HG03108 (cell line): ENCODE measurements around the gene PGF.
"Not testable (repeated sequence)": the region's sequence is repeated elsewhere in the genome, so short reads cannot be mapped to it uniquely, and the experiment has no call there.

Experiments
- ATAC-seq: cut with Tn5 transposase; IDR thresholded peaks from one replicate; pipeline ENCODE4 v1.9.1; 2021; ENCODE audit warnings: moderate library complexity; ENCODE audit not compliant: unreplicated experiment

Gene PGF

DNA sequence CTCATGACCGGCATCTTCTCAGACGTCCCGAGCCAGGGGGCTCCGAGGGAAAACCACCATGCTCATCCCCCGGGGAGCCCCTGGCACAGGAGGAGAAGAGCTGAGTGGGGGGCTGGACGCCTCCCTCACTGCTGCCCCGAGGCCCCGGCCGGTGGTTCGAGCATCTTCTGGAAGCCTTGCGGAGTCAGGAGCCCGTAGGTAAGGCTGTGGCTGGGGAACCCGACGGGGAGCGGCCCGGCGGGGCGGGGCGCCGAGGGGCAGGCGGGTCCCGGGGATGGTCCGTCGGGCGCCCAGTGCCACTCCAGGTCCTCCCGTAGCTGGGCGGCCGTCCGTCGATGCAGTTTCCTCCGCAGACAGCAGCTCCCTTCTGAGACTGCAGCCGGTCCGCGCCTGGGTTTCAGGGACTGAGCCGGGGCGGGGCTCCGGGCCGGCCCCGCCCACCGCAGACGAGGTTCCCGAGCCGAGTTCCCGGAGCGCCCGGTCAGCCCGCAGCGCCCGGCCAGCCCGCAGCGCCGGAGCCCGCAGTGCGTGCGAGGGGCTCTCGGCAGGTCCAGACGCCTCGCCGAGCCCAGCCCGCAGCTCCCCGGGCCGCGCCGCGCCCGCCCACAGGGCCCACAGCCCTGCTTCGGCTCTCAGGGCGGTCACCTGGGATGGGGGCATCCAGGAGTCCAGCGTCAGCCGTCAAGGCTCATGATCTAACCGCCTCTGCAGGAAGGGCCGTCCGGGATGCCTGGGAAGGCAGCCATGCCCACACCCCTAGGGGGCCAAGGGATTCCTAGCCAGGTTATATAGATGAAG lies at the start of gene PGF:
TSS of gene PGF (minus strand) at position 369 of the 798 bp plus-strand sequence. CDS start at position 14, 355 bp downstream.
- ATAC-seq = no peak

DNA sequence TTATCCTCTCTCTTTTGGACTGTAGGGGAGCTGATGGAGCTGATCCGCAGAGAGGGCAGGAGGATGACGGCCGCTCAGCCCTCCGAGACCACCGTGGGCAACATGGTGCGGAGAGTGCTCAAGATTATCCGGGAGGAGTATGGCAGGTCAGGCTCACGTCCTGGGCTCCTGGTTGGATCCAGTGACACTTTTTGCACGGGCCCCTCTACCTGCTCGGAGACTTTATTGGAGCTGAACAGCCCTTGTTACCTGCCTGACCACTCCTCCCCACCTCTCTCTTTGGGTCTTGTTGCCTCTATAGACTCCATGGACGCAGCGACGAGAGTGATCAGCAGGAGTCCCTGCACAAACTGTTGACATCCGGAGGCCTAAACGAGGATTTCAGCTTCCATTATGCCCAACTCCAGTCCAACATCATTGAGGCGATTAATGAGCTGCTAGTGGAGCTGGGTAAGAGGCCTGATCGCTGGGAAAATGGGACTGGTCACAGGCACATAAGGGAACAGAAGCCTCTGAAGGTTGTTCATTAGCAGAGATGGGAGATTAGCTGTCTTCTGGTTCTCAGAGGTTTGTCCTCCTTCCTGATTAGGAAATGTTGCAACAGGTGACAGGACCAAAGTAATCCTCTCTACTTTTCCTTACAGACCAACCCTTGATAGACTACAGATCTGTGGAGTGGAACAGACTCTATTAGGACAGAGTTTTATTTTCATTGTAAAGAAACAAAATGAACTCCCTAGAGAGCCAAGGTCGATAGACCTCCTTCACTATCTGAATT lies 48.0 kb upstream of the PGF start:
- no peak for ATAC-seq

DNA sequence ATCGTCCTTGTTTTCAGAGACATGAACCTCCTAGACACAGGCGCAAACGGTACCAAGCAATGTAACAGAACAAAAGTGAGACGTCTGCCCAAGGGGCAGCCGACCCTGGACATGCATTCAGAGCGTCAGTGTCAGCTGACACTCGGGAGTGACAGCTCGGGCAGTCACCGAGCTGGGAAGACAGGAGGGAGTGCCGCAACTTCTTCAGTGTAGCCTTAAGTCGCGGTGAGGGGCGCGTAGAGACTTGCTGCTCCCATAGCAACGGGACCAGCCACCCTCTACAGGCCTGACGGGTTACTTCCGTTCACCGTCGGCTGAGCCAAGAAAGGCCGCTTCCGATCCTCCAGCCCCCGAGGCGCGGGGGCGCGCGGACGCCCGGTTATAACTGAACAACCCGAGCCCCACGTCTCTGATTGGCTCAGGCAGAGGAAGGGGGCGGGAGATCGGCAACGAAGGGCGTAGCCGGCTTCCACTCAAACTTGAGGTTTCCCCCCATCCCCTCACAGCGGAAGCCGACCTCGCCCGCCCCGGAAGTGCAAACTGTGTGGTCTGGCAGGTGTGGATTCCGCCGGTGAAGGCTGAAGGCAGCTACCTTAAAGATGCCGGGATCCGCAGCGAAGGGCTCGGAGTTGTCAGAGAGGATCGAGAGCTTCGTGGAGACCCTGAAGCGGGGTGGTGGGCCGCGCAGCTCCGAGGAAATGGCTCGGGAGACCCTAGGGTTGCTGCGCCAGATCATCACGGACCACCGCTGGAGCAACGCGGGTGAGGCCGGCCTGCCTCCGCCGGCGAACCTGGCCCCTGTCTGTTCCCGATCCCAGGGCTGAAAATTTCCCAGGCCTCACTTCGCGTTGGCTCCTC lies 47.2 kb upstream of the PGF start, which contains the start of gene EIF2B2:
TSS of gene EIF2B2 (plus strand) at position 530 of the 858 bp plus-strand sequence. CDS start at position 600, 70 bp downstream.
- ATAC-seq = peak; percentile 96

DNA sequence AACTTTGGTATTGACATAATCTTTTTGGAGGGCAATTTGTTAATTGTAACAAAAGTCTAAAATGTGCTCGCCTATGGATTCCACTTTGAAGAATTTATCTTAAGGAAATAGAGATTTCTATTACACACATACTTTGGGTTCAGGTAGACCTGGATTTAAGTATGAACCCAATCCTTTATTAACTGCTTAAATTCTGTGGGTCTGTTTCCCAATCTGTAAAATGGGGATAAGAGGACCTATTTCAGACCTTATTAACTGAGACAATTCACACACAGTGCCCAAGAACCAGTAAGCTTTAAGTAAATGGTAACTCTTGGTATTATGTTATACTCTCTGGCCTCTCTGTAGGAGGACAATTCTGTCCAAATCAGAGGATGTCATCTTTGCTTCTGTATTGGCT lies 46.5 kb upstream of the PGF start:
- ATAC-seq = no peak

DNA sequence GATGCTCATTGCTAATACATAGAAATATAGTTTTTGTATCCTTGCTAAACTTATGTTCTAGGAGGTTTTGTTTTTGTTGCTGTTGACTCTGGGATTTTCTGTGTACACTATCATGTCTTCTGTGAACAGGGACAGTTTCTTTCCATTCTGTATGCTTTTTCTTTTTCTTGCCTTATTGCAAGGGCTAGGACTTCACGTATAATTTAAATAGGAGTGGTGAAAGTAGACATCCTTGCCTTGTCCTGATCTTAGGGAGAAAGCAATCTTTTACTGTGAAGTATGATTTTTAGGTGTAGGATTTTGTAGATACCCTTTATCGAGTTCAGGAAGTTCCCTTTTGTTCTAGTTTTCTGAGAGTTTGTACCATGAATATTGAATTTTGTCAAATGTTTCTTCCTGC lies 45.9 kb upstream of the PGF start:
- no peak for ATAC-seq

DNA sequence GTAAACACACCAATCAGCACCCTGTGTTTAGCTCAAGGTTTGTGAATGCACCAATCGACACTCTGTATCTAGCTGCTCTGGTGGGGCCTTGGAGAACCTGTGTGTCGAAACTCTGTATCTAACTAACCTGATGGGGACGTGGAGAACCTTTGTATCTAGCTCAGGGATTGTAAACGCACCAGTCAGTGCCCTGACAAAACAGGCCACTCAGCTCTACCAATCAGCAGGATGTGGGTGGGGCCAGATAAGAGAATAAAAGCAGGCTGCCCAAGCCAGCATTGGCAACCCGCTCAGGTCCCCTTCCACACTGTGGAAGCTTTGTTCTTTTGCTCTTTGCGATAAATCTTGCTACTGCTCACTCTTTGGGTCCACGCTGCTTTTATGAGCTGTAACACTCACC lies 40.4 kb upstream of the PGF start:
- not testable (repeated sequence) for ATAC-seq

DNA sequence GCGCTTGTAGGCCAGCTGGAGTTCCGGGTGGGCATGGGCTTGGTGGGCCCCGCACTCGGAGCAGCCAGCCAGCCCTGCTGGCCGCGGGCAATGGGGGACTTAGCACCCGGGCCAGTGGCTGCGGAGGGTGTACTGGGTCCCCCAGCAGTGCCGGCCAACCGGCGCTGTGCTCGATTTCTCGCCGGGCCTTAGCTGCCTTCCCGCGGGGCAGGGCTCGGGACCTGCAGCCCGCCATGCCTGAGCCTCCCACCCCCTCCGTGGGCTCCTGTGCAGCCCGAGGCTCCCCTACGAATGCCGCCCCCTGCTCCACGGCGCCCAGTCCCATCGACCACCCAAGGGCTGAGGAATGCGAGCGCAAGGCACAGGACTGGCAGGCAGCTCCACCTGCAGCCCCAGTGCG lies 38.8 kb upstream of the PGF start:
- ATAC-seq = not testable (repeated sequence)

DNA sequence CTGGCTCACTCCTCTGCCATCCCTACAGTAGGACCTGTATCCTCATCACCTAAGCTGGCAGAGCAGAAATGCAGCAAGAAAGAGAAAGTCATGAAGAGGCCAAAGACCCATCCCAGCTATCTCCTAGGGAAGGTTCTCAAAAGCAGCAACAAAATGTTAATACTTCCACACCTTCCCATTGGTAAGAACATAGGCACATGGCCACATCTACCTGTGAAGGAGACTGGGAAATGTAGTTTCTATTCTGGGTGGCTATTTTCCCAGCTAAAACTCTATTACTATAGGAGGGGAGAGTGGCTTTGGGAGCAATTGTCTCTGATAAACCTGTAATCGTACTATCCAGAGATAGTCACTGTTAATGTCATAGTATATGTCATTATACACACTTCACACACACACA lies 33.6 kb upstream of the PGF start:
- ATAC-seq = no peak

DNA sequence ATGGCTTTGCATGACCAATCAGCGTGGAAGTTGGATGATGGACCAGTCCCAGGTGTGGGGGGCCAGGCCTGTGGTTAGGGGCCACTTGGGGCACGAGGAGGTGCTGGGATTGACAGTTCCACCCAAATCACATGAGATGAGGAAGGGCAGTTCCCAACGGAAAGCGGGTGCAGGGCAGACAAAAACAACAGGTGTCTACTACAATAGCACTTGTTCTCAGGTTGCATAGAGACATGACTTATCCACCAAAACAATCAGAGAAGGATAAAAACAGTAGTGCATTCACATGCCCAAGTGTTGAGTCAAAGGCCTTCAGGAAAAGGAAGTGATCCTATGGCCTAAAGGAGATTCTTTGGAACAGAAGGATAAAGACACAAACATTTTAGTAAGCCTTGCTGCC lies 32.7 kb upstream of the PGF start:
- no peak for ATAC-seq

DNA sequence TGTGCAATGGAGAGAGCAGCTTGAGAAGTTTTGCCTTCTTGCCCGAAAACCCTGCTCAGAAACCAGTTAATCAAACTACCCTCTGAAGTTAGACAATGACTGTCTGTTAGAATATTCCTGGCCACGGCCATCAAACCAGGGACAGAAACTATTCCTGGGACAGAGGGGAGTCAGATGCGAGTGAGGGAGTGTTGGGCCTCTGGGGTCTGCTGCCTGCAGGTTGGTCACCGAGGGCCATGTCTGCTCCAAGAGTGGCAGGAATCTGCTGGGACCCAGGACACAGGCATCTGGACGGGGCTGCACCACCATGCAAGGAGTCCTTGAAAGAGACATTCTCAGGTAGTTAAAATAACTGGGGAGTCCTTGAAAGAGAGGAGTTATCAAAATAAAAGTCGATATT lies 30.4 kb upstream of the PGF start:
- ATAC-seq = no peak

DNA sequence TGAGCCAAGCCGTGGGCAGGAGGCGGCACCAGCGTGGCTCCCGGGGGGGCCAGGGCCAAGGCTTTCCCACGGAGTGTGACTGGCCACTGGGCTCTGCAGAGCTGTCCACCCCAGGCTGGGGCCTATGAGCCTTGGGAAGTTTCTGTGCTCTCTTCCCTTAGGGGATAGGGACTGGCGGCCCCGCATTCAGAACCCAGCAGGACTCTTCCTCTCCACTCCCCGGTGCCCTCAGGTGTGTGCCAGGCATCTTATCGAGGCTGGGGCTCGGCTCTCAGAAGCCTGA lies 29.6 kb upstream of the PGF start:
- no peak for ATAC-seq

DNA sequence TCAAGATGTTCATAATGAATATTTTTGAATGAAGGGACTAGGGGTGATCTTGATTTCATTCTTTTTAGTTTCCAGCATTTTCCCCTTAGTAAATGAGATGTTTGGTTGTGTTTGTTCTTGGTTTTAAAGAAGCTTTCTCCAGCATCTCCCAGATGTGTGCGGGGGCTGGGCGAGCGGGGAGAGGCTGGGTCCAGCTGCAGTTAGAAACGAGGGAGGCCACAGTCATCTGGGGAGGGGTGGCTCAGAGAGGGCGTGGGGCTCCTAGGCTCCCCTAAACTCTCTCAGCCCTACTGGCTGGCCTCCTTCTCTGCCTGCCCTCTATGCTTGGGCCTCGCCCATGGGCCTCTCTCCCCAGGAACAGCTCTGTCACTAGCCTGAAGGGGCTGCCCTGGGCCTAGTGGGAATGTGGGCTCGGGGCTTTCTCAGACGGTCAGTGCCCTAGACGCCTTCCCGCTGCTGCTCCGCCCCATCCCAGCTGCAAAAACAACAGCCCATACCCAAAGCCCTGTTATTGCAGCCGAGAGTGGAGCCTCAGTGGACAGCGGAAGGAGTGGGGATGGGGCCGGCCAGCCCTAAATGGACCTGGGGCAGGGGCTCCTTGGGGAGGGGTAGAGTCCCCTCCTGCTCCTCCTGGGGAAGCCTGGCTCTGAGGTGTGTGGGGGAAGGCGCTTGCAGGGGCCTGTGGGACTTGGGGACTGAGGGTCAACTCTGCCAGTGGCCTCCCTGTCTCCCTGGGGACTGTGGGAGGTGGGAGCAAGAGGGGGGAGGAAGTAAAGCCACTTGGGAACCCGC lies 29.0 kb upstream of the PGF start:
- no peak for ATAC-seq

DNA sequence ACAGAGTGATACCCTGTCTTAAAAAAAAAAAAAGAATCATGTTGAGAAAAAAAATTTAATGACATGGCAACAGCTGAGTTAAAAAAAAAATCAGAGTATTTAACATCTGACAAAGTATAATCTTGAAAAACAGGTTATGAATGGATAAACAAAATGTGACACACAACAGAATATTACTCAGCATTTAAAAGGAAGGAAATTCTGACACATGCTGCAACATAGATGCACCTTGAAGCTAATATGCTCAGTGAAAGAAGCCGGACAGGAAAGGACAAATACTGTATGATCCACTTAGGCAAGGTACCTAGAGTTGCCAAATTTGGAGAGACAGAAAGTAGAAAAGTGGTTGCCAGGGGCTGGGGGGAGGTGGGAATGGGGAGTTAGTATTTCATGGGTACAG lies 27.9 kb upstream of the PGF start:
- ATAC-seq = no peak

DNA sequence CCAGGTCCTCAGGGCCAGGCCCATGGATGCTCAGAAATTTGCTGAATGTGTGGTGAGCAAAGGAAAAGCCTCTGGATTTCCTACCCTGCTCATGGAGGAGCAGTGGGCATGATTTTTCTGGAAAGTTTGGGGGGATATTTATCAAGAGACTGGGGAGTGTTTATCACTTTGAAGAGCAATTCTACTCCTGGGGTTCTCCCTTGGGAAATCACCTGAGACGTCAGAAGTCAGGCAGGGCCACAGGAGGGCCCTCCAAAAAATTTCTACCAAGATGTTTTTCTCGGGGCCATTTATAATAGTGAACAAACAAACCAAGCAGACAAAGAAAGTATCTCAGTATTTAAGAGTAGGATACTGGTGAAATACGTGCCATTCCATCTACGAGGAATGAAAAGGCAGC lies 27.3 kb upstream of the PGF start:
- ATAC-seq = no peak

DNA sequence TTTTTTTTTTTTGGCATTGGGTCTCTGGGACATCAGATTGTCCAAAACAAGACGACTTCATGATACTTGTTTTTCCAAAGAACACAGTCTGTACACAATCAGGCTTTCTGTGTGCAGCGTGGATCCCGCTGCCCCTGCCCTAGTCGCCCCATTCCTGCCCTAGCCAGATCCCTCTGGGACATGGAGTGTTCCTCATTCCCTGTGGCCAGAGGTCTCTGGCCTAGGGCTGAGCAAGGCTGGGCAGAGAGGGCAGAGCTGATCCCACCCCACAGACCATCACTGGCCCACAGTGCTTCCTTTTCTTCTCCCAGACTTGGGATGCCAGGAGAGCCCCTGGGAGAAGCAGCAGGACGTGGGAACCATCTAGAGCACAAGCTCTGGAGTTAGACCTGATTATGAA lies 26.4 kb upstream of the PGF start:
- ATAC-seq = no peak

DNA sequence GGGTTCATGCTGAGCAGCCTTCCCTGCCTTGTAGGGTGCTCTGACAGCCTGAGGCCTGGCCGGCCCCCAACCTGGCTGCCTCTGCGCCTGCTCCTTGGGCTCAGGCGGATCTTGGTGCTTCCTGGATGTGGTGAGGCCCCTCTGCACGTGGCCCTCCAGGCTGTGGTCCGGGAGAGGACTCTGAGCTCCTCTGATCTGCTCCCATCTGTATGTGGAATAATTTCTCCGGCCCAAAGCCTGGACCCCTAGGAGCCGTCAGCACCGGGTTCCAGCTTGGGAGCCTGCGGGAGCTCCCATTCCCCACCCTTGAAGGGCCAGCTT lies 26.0 kb upstream of the PGF start:
- ATAC-seq = no peak

DNA sequence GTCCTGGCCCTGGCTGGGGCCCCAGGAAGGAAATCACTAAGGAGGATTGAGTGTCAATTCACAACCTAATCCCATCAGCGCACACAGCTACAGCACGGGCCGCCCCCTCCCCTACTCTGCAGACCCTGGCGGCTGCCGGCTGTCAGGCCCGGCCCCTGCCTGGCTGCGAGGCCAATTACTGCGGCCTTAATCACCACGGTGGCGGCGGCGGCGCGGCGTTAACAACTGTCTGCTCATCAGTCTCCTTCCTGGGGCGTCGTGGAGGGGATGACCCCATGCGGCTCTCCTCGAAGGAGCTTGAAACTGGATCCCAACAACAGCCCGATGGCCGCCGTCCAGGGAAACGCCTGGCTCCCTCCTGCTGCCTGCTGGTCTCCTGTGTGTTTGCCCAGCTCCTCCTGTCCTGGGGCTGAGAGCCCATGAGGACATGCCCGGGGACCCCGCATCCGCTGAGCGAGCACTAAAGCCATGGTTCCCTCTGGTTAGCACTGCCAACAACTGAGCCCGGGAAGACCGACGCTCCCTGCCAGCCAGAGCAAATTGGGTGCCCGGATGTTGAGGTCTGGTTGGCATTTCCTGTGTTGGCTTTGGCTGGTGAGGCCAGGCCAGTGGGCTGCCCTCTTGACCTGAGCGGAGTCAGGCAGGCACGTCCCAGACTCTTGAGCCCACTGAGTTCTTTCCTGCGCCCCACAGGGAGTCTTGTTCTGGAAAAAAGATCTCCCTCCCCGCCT lies 25.5 kb upstream of the PGF start:
- no peak for ATAC-seq

DNA sequence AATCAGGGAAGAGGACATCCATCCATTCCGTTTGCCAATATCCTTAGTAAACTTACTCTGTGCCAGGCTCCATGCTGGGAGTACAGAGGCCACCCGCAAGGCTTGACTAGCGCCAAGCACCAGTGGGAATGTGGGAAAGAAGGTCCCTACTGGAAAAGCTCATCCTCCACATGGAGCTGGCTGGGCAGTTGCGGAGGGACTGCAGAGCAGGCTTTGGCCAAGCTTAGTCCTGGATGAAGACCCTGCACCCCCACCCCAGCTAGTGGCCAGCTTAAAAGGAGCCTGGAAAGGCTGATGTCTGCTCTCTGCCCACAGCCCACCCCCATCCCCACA lies 25.0 kb upstream of the PGF start:
- ATAC-seq = no peak

DNA sequence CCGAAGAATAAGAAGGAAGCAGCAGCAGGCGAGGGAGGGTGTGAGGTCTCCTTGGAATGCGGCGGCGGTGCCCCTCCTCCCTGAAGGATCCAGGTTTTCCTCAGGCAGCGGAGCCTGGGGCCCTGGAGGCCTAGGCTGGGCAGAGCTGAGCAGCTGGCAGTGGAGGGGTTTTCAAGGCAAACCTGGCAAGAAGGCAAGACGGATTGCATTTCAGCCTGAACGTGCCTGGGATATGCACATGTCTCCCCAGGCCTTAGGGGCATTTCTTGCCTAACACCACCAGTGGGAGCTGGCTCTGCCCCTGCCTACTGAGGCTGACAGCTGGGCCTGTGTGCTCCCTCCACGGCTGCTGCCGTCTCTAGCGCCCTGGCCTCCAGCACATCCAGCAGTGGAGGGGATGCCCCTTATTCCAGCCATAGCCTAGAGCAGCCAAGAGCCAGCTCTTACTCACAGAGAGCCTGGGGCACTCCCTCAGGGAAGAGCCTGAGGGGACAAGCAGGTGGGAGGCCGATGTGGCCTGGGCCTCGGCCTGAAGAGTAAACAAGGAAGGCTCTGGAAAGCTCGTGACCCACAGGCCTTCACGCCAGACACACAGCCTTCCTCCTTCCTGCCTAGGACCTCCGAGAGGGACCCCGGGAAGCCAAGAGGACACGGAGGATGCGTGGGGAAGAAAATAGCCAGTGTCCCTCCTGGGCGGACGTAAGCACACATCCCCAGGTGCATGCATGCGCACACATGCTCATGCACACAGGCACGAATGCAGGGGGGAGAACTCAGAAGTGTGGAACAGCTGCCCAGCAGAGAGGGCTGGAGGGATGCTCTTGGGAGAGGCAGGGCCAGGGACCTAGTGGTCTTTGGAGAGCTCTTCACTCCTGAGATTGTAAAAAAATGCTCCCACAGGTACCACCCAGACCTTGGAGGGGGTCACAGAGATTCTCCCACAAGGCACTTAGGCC lies 24.3 kb upstream of the PGF start:
- ATAC-seq = no peak
